H9 (cell line): ENCODE results near the gene GTF2F2. TPM values are rescaled to one million over a fixed set of nuclear protein-coding genes. Genes with fewer than 3 reads are reported as not detected.

Source experiments
- DNase-seq: peaks from one replicate; pipeline ENCODE4 v3.0.0-alpha.2; 2017
- H2AFZ ChIP-seq: one replicate; pipeline ENCODE4 v1.6.1; 2013; ENCODE audit warnings: mild to moderate bottlenecking, low read length, control low read depth, moderate library complexity
- H2AK5ac ChIP-seq: 2 replicates; pipeline ENCODE4 v1.6.1; 2013; ENCODE audit warnings: low read length, control low read depth, mixed read lengths; ENCODE audit not compliant: insufficient read length
- H2BK120ac ChIP-seq: one replicate; pipeline ENCODE4 v1.6.1; 2013; ENCODE audit warnings: low read depth, mild to moderate bottlenecking, low read length, control low read depth, inconsistent platforms; ENCODE audit not compliant: poor library complexity, severe bottlenecking
- H2BK12ac ChIP-seq: 2 replicates; pipeline ENCODE4 v1.6.1; 2013; ENCODE audit warnings: low read length, control low read depth, mixed read lengths, low read depth; ENCODE audit not compliant: insufficient read length
- H2BK15ac ChIP-seq: 2 replicates; pipeline ENCODE4 v1.6.1; 2013; ENCODE audit warnings: low read depth, low read length, control low read depth
- H2BK20ac ChIP-seq: one replicate; pipeline ENCODE4 v1.6.1; 2013; ENCODE audit warnings: low read depth, mild to moderate bottlenecking, low read length, control low read depth, inconsistent platforms; ENCODE audit not compliant: poor library complexity, severe bottlenecking
- H2BK5ac ChIP-seq: 2 replicates; pipeline ENCODE4 v1.6.1; 2013; ENCODE audit warnings: low read length, control low read depth, mixed read lengths; ENCODE audit not compliant: insufficient read length
- H3K14ac ChIP-seq: 2 replicates; pipeline ENCODE4 v1.6.1; 2013; ENCODE audit warnings: low read length, control low read depth; ENCODE audit not compliant: insufficient read depth
- H3K18ac ChIP-seq: 2 replicates; pipeline ENCODE4 v1.6.1; 2013; ENCODE audit warnings: low read depth, mild to moderate bottlenecking, mixed read lengths, low read length, control low read depth; ENCODE audit not compliant: insufficient read length
- H3K23ac ChIP-seq: 2 replicates; pipeline ENCODE4 v1.6.1; 2013; ENCODE audit warnings: low read length, control low read depth, mixed read lengths, low read depth; ENCODE audit not compliant: insufficient read length
- H3K23me2 ChIP-seq: 2 replicates; pipeline ENCODE4 v1.6.1; 2013; ENCODE audit warnings: low read depth, mild to moderate bottlenecking, mixed read lengths, low read length, control low read depth; ENCODE audit not compliant: insufficient read length, poor library complexity, severe bottlenecking
- H3K27ac ChIP-seq: 2 replicates; pipeline ENCODE4 v1.5.1; 2013; ENCODE audit warnings: low read length, control low read depth, mixed read lengths, low read depth; ENCODE audit not compliant: insufficient read length
- H3K27me3 ChIP-seq: 2 replicates; pipeline ENCODE4 v1.6.1; 2013; ENCODE audit warnings: low read length, control low read depth, inconsistent platforms; ENCODE audit not compliant: insufficient read depth
- H3K4ac ChIP-seq: 2 replicates; pipeline ENCODE4 v1.6.1; 2013; ENCODE audit warnings: low read depth, mild to moderate bottlenecking, control low read depth, inconsistent platforms, low read length, moderate library complexity
- H3K4me1 ChIP-seq: 2 replicates; pipeline ENCODE4 v1.6.1; 2013; ENCODE audit warnings: low read length, control low read depth, inconsistent platforms; ENCODE audit not compliant: insufficient read depth
- H3K4me2 ChIP-seq: 2 replicates; pipeline ENCODE4 v1.6.1; 2013; ENCODE audit warnings: low read length, control low read depth, mixed read lengths; ENCODE audit not compliant: insufficient read length, insufficient read depth
- H3K56ac ChIP-seq: 2 replicates; pipeline ENCODE4 v1.6.1; 2013; ENCODE audit warnings: low read depth, mild to moderate bottlenecking, mixed read lengths, low read length, control low read depth; ENCODE audit not compliant: insufficient read length
- H3K79me1 ChIP-seq: 2 replicates; pipeline ENCODE4 v1.6.1; 2013; ENCODE audit warnings: low read depth, mild to moderate bottlenecking, moderate library complexity, low read length, control low read depth, inconsistent platforms; ENCODE audit not compliant: insufficient read depth, poor library complexity, severe bottlenecking
- H3K79me2 ChIP-seq: 2 replicates; pipeline ENCODE4 v1.6.1; 2013; ENCODE audit warnings: low read length, control low read depth, inconsistent platforms; ENCODE audit not compliant: insufficient read depth
- H3K9ac ChIP-seq: 2 replicates; pipeline ENCODE4 v1.6.1; 2013; ENCODE audit warnings: low read length, control low read depth, mixed read lengths; ENCODE audit not compliant: insufficient read length; ENCODE audit errors: extremely low read depth
- H3K9me3 ChIP-seq: one replicate; pipeline ENCODE4 v1.6.1; 2013; ENCODE audit warnings: low read depth, low read length, inconsistent platforms; ENCODE audit not compliant: control insufficient read depth
- H3T11ph ChIP-seq: one replicate; pipeline ENCODE4 v1.6.1; 2013; ENCODE audit warnings: mild to moderate bottlenecking, low read length, control low read depth, inconsistent platforms
- H4K20me1 ChIP-seq: one replicate; pipeline ENCODE4 v1.6.1; 2013; ENCODE audit not compliant: control insufficient read depth, insufficient read length, insufficient read depth
- H4K5ac ChIP-seq: 2 replicates; pipeline ENCODE4 v1.6.1; 2013; ENCODE audit warnings: low read depth, mild to moderate bottlenecking, mixed read lengths, low read length, control low read depth; ENCODE audit not compliant: insufficient read length
- H4K8ac ChIP-seq: replicated peaks from 2 replicates; pipeline ENCODE4 v1.6.1; 2013; ENCODE audit warnings: low read length, control low read depth, mixed read lengths, low read depth; ENCODE audit not compliant: insufficient read length
- H4K91ac ChIP-seq: 2 replicates; pipeline ENCODE4 v1.6.1; 2013; ENCODE audit warnings: low read depth, mild to moderate bottlenecking, moderate library complexity, mixed read lengths, low read length, control low read depth; ENCODE audit not compliant: insufficient read length
- H3K27ac Mint-ChIP-seq, 3 experiments: 2 replicates in 2 of 3; 3 replicates in 1 of 3; pipeline ENCODE4 v1.8.0; 2020 to 2021; ENCODE audit warnings: mixed read lengths in 3 of 3, mild to moderate bottlenecking in 1 of 3, moderate library complexity in 1 of 3
- H3K27me3 Mint-ChIP-seq: 2 replicates; pipeline ENCODE4 v1.8.0; 2021; ENCODE audit warnings: low read depth, mild to moderate bottlenecking, moderate library complexity, mixed read lengths
- H3K36me3 Mint-ChIP-seq, 3 experiments: 2 replicates in 2 of 3; 3 replicates in 1 of 3; pipeline ENCODE4 v1.8.0; 2020 to 2021; ENCODE audit warnings: low read depth in 3 of 3, mixed read lengths in 3 of 3; ENCODE audit not compliant: insufficient read depth in 1 of 3
- H3K4me1 Mint-ChIP-seq, 2 experiments: 2 replicates each; pipeline ENCODE4 v1.8.0; 2020; ENCODE audit warnings: mixed read lengths in 2 of 2
- H3K4me3 Mint-ChIP-seq, 2 experiments: 2 replicates in 1 of 2; 3 replicates in 1 of 2; pipeline ENCODE4 v1.8.0; 2020 to 2021; ENCODE audit warnings: mild to moderate bottlenecking in 2 of 2, mixed read lengths in 2 of 2, moderate library complexity in 1 of 2
- H3K9me3 Mint-ChIP-seq, 2 experiments: 2 replicates in 1 of 2; 3 replicates in 1 of 2; pipeline ENCODE4 v1.8.0; 2020; ENCODE audit warnings: mild to moderate bottlenecking in 2 of 2, mixed read lengths in 2 of 2, moderate library complexity in 1 of 2
- WGBS: extraction: QIAGEN DNeasy Blood & Tissue Kit; methylation state at CpG from one replicate; pipeline ENCODE4 v1.1.7; 2013; ENCODE audit warnings: missing lambda C conversion rate, low lambda C conversion rate, mixed read lengths; ENCODE audit not compliant: insufficient read length; ENCODE audit errors: extremely low coverage; 5-methylcytosine and 5-hydroxymethylcytosine counted together
- total RNA-seq: library from RNA; stranded (reverse); gene quantifications from 2 replicates; pipeline ENCODE4 v1.2.1, GENCODE V29; 2021
- TF ChIP-seq, protein P1 (sequence below): fragments of 200-600 bp; sonication (generic); conservative IDR thresholded peaks from 3 replicates; pipeline ENCODE4 v1.8.0; 2021; ENCODE audit warnings: antibody characterized with exemption, mild to moderate bottlenecking

Gene GTF2F2
- total RNA-seq, 1 experiment from 2014 or later: 29.6 TPM

DNA sequence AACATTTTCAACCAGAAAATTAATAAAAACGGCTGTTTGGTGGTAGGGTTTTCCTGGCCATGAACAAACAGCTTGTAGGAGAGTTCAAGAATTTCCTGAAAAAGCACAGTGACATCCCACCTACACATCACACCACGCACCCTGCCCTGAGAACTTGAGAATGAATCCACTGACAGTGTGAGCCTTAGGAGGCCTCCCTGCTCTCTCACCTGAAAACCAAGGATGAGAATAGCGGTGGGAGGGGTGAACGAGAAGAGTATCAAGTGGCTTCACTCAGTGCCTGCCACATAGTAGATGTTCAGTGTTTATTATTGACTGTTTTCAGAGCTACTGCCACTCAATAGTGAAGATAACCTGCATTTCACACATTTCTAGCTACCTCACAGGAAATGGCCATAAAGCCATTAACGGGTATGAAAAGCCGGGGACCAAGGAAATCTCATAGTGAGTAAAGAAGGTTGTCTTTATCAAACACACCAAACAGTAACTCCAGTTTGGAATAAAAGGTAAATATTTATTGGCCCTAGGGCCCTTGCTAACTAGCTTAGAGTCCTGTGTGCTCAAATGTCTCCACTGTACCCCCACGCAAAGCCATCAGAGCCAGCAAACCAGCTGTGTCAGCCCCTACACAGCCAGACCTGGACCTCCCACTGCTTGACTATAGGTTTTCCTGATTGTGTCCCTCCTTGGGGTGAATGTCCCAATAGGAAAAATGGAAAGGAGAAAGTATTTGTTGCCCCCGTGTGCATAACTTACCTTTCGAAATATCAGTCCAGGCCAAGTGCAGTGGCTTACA, 180.1 kb downstream of the GTF2F2 start:
- H3K9me3 Mint-ChIP-seq: no peaks in the 10 kb centered on the region
- no peaks in the 10 kb centered on the region; the same call in 1 of the 2 replicates for H3K27me3 Mint-ChIP-seq
- Histone ChIP-seq H3K79me2 (no peaks in the 10 kb centered on the region), H3K27ac (no peak overlapping the region), H3K79me1 (no peaks in the 10 kb centered on the region), H4K91ac (no peak overlapping the region), H2BK12ac (no peak overlapping the region), H3K14ac (no peak overlapping the region), H3K4me2 (no peak overlapping the region), H3K23ac (no peak overlapping the region), H2BK120ac (no peak overlapping the region), H3K56ac (no peak overlapping the region), H4K20me1 (no peaks in the 10 kb centered on the region), H2BK5ac (no peak overlapping the region), H3T11ph (no peak overlapping the region), H3K4ac (no peak overlapping the region), H3K9me3 (no peaks in the 10 kb centered on the region), H2AFZ (no peak overlapping the region), H3K23me2 (no peaks in the 10 kb centered on the region), H3K4me1 (peaks cover 5% of the 10 kb centered on the region; the same call in 1 of the 2 replicates), H3K27me3 (no peaks in the 10 kb centered on the region), H2BK20ac (no peak overlapping the region), H4K5ac (no peak overlapping the region), H2BK15ac (no peak overlapping the region), H3K18ac (no peak overlapping the region), H3K9ac (no peak overlapping the region), H2AK5ac (no peak overlapping the region), H4K8ac (no peak overlapping the region)
- no peaks in the 10 kb centered on the region for H3K36me3 Mint-ChIP-seq
- H3K27ac Mint-ChIP-seq: no peak overlapping the region; a peak in 2 of 7 replicates
- TF ChIP-seq, protein P1, sequence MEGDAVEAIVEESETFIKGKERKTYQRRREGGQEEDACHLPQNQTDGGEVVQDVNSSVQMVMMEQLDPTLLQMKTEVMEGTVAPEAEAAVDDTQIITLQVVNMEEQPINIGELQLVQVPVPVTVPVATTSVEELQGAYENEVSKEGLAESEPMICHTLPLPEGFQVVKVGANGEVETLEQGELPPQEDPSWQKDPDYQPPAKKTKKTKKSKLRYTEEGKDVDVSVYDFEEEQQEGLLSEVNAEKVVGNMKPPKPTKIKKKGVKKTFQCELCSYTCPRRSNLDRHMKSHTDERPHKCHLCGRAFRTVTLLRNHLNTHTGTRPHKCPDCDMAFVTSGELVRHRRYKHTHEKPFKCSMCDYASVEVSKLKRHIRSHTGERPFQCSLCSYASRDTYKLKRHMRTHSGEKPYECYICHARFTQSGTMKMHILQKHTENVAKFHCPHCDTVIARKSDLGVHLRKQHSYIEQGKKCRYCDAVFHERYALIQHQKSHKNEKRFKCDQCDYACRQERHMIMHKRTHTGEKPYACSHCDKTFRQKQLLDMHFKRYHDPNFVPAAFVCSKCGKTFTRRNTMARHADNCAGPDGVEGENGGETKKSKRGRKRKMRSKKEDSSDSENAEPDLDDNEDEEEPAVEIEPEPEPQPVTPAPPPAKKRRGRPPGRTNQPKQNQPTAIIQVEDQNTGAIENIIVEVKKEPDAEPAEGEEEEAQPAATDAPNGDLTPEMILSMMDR: no peak
- H3K4me1 Mint-ChIP-seq: peaks cover 11 to 28% of the 10 kb centered on the region in 2 experiments
- no CpG with 5 or more reads among the region's 9 CpGs for WGBS
- H3K4me3 Mint-ChIP-seq: no peak overlapping the region
- DNase-seq: no peak
